ENCODE results near the gene ANKRA2.

Gene ANKRA2

DNA sequence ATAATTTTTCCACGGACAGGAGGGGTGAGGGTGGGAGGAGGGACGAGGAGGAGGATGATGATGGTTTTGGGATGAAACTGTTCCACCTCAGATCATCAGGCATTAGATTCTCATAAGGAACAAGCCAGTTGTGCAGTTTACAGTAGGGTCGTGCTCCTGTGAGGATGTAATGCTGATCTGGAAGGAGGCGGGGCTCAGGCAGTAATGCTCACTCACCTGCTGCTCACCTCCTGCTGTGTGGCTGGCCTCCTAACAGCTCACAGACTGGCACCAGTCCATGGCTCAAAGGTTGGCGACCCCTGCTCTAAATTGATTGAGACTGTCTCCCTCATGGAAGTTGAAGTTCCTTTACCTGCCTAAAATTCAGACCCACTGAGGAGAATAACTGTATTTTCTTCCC is 33.2 kb downstream of the ANKRA2 start:
- Histone ChIP-seq H3K4me3 (ENCODE audit: low read length) (no peak overlapping the region), H3K27me3 (ENCODE audit: control insufficient read depth, low read length) (peaks cover 12% of the 10 kb centered on the region; the same call in 1 of the 2 replicates), H3K36me3 (ENCODE audit: control insufficient read depth, low read length) (no peaks in the 10 kb centered on the region), H3K4me2 (ENCODE audit: low read length) (no peak overlapping the region), H4K20me1 (ENCODE audit: control insufficient read depth, insufficient read depth, low read depth, low read length) (no peaks in the 10 kb centered on the region), H3K27ac (ENCODE audit: low read depth, low read length) (no peak overlapping the region), H3K4me1 (ENCODE audit: control insufficient read depth, low read length) (peaks cover 6% of the 10 kb centered on the region; the same call in 1 of the 2 replicates), H3K9me3 (ENCODE audit: control insufficient read depth, insufficient read depth, low read length) (no peaks in the 10 kb centered on the region), H3F3A (ENCODE audit: control insufficient read depth, insufficient read depth) (no peaks in the 10 kb centered on the region), H3K79me2 (ENCODE audit: control insufficient read depth, low read length) (no peaks in the 10 kb centered on the region), H3K9me2 (replicated peaks; ENCODE audit: control insufficient read depth, low read length) (no peaks in the 10 kb centered on the region)
- TF ChIP-seq, protein P1, sequence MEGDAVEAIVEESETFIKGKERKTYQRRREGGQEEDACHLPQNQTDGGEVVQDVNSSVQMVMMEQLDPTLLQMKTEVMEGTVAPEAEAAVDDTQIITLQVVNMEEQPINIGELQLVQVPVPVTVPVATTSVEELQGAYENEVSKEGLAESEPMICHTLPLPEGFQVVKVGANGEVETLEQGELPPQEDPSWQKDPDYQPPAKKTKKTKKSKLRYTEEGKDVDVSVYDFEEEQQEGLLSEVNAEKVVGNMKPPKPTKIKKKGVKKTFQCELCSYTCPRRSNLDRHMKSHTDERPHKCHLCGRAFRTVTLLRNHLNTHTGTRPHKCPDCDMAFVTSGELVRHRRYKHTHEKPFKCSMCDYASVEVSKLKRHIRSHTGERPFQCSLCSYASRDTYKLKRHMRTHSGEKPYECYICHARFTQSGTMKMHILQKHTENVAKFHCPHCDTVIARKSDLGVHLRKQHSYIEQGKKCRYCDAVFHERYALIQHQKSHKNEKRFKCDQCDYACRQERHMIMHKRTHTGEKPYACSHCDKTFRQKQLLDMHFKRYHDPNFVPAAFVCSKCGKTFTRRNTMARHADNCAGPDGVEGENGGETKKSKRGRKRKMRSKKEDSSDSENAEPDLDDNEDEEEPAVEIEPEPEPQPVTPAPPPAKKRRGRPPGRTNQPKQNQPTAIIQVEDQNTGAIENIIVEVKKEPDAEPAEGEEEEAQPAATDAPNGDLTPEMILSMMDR (IDR thresholded peaks at IDR 0.05; ENCODE audit: low read depth, low read length, poor library complexity, severe bottlenecking): no peak
- TF ChIP-seq EZH2phosphoT487 (IDR thresholded peaks at IDR 0.05; ENCODE audit: borderline replicate concordance, low read length): no peak

DNA sequence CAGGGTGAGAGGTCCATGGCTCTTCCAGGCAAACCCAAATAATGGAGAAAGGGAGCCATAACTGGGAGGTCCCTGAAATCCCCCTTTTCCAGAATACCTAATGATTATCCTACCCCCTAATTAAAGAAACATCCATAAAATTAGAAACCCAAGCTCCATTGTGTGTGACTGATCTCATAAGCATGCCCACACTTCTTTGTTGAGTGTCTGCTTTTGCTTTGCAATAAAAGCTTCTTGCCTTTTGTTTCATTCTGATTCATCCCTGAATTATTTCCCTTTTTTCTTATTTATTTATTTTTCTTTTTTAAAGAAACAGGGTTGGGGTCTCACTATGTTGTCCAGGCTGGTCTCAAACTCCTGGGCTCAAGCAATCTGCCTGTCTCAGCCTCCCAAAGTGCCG is 34.1 kb downstream of the ANKRA2 start:
- H3K79me2 ChIP-seq (ENCODE audit: control insufficient read depth, low read length): no peaks in the 10 kb centered on the region
- peaks cover 6% of the 10 kb centered on the region; the same call in 1 of the 2 replicates for H3K4me1 ChIP-seq (ENCODE audit: control insufficient read depth, low read length)
- no peaks in the 10 kb centered on the region for H3K36me3 ChIP-seq (ENCODE audit: control insufficient read depth, low read length)
- H3K9me2 ChIP-seq (replicated peaks; ENCODE audit: control insufficient read depth, low read length): no peaks in the 10 kb centered on the region
- peaks cover 12% of the 10 kb centered on the region; the same call in 1 of the 2 replicates for H3K27me3 ChIP-seq (ENCODE audit: control insufficient read depth, low read length)
- H3K4me3 ChIP-seq (ENCODE audit: low read length): no peak overlapping the region
- no peaks in the 10 kb centered on the region for H3K9me3 ChIP-seq (ENCODE audit: control insufficient read depth, insufficient read depth, low read length)
- no peaks in the 10 kb centered on the region for H3F3A ChIP-seq (ENCODE audit: control insufficient read depth, insufficient read depth)
- H3K27ac ChIP-seq (ENCODE audit: low read depth, low read length): no peak overlapping the region
- H4K20me1 ChIP-seq (ENCODE audit: control insufficient read depth, insufficient read depth, low read depth, low read length): no peaks in the 10 kb centered on the region
- H3K4me2 ChIP-seq (ENCODE audit: low read length): no peak overlapping the region
- TF ChIP-seq, protein P1 (IDR thresholded peaks at IDR 0.05; ENCODE audit: low read depth, low read length, poor library complexity, severe bottlenecking): no peak
- TF ChIP-seq EZH2phosphoT487 (IDR thresholded peaks at IDR 0.05; ENCODE audit: borderline replicate concordance, low read length): no peak

DNA sequence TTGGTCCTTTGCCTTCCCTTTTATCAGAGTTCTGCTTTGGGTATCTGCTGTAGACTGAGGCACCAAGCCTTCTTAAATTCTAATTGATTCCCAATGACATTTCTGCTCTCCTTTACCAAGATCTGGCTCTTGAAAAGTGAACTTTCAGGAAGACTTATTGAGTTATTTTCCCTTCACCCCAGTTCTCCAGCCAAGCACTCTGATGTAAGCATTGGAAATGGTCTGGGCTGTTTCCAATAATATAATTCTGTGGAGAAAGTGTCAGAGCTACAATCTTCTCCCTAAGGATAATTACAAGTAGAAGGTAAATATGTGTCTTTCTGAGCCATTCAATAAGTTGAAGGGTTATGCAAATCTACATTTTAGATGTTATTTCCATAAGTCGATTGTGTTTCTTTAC is 36.4 kb downstream of the ANKRA2 start:
- Histone ChIP-seq H3K4me2 (ENCODE audit: low read length) (no peak overlapping the region), H3K36me3 (ENCODE audit: control insufficient read depth, low read length) (no peaks in the 10 kb centered on the region), H3K4me3 (ENCODE audit: low read length) (no peak overlapping the region), H3K4me1 (ENCODE audit: control insufficient read depth, low read length) (peaks cover 6% of the 10 kb centered on the region; the same call in 1 of the 2 replicates), H3K27ac (ENCODE audit: low read depth, low read length) (no peak overlapping the region), H3K27me3 (ENCODE audit: control insufficient read depth, low read length) (peaks cover 8% of the 10 kb centered on the region; the same call in 1 of the 2 replicates), H3K79me2 (ENCODE audit: control insufficient read depth, low read length) (no peaks in the 10 kb centered on the region), H4K20me1 (ENCODE audit: control insufficient read depth, insufficient read depth, low read depth, low read length) (no peaks in the 10 kb centered on the region), H3K9me3 (ENCODE audit: control insufficient read depth, insufficient read depth, low read length) (no peaks in the 10 kb centered on the region), H3K9me2 (replicated peaks; ENCODE audit: control insufficient read depth, low read length) (no peaks in the 10 kb centered on the region), H3F3A (ENCODE audit: control insufficient read depth, insufficient read depth) (no peaks in the 10 kb centered on the region)
- no peak for TF ChIP-seq EZH2phosphoT487 (IDR thresholded peaks at IDR 0.05; ENCODE audit: borderline replicate concordance, low read length)
- TF ChIP-seq, protein P1 (IDR thresholded peaks at IDR 0.05; ENCODE audit: low read depth, low read length, poor library complexity, severe bottlenecking): no peak
